PFSK-1 (cell line): Measurements from ENCODE around the gene USB1.

Experiments
- FOXP2 ChIP-seq: optimal IDR thresholded peaks from 2 replicates; pipeline ENCODE3; 2011; ENCODE audit warnings: borderline replicate concordance, control low read depth, inconsistent platforms; ENCODE audit not compliant: insufficient read depth; ENCODE audit errors: extremely low read length, extremely low read depth
- POLR2AphosphoS5 ChIP-seq: IDR thresholded peaks from 2 replicates; pipeline ENCODE4 v1.6.1; 2012; ENCODE audit warnings: low read depth, mild to moderate bottlenecking, control low read depth, low read length, moderate library complexity
- REST ChIP-seq, 2 experiments: IDR thresholded peaks; 2 replicates each; pipeline versions ENCODE4 v1.6.1 to v1.8.0; 2011 to 2012; ENCODE audit warnings: low read depth in 2 of 2, low read length in 2 of 2, control low read depth in 1 of 2, inconsistent platforms in 1 of 2, mild to moderate bottlenecking in 1 of 2, moderate library complexity in 1 of 2; ENCODE audit not compliant: insufficient read depth in 1 of 2
- SIN3A ChIP-seq: IDR thresholded peaks from 2 replicates; pipeline ENCODE4 v1.6.1; 2012; ENCODE audit warnings: mild to moderate bottlenecking, low read length, moderate library complexity, borderline replicate concordance; ENCODE audit not compliant: insufficient read depth
- TAF1 ChIP-seq: IDR thresholded peaks from 2 replicates; pipeline ENCODE4 v1.6.1; 2012; ENCODE audit warnings: low read length, control low read depth, borderline replicate concordance; ENCODE audit not compliant: insufficient read depth

The USB1 gene

GRCh38 chr16:58009856-58010416 is 8.7 kb downstream of the USB1 start:
- TF ChIP-seq POLR2AphosphoS5 (no peak), REST (IDR thresholded peaks at IDR 0.05; ENCODE audit: insufficient read depth in 1 of 2, low read depth in 2 of 2, low read length in 2 of 2) (no peak), SIN3A (no peak), FOXP2 (no peak), TAF1 (no peak)

GRCh38 chr16:58010886-58011285 is 9.7 kb downstream of the USB1 start:
- TF ChIP-seq POLR2AphosphoS5 (no peak), TAF1 (no peak), SIN3A (no peak), FOXP2 (no peak), REST (IDR thresholded peaks at IDR 0.05; ENCODE audit: insufficient read depth in 1 of 2, low read depth in 2 of 2, low read length in 2 of 2) (no peak)

GRCh38 chr16:58011652-58012051 is 10.4 kb downstream of the USB1 start:
- TF ChIP-seq SIN3A (no peak), FOXP2 (no peak), TAF1 (no peak), POLR2AphosphoS5 (no peak), REST (IDR thresholded peaks at IDR 0.05; ENCODE audit: insufficient read depth in 1 of 2, low read depth in 2 of 2, low read length in 2 of 2) (no peak)

- TF ChIP-seq FOXP2 (no peak), REST (IDR thresholded peaks at IDR 0.05; ENCODE audit: insufficient read depth in 1 of 2, low read depth in 2 of 2, low read length in 2 of 2) (no peak), TAF1 (no peak), SIN3A (no peak), POLR2AphosphoS5 (no peak)
Measured at GRCh38 chr16:58012481-58012880, 11.3 kb downstream of the USB1 start.
